ENCODE data around the gene ITPRIPL2.
A peak's percentile ranks its signal among the peaks of the same experiment; 100 is the strongest.

The ITPRIPL2 gene

DNA sequence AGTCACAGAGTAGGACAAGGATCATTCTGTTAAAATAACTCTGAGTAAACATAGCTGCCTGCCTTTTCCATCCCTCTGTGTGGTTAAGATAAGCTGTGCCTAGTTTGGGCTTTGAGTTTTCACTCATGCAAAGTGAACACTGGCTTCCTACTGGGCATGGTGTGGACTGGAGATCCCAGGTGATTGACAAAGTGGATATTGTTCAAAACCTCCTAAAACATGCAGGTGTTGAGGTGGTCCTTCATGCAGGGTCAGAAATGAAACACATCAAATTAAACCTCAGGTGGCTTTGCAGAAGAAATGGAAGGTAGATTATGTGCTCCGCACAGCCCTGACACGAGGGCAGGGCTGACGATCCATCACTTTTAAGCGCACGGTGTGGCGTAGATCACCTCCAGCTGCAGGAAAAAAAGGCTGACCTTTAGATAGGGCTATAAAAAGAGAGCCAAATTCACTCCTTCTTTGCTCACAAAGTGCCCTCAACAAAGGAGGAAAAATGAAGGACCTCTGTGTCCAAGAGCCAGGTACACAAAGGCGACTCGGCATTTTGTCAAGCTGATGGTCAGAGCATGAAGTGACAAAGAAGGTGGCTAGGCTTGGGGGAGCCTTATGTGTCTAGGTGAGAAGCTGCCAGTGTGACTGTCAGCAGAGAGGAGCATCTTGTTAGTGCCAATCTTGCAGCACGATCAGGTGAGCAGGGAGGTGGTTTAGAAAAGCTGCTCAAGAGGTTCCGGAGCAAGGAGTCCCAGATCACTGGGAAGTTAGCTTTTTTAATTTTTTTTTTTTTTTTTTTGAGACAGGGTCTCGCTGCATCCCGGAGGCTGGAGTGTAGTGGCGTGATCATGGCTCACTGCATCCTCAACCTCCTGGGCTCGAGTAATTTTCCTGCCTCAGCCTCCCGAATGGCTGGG, 19.9 kb upstream of the ITPRIPL2 start:
- no peak for DNase-seq (ENCODE audit: low read depth in 1 of 2, low spot score in 1 of 2)

DNA sequence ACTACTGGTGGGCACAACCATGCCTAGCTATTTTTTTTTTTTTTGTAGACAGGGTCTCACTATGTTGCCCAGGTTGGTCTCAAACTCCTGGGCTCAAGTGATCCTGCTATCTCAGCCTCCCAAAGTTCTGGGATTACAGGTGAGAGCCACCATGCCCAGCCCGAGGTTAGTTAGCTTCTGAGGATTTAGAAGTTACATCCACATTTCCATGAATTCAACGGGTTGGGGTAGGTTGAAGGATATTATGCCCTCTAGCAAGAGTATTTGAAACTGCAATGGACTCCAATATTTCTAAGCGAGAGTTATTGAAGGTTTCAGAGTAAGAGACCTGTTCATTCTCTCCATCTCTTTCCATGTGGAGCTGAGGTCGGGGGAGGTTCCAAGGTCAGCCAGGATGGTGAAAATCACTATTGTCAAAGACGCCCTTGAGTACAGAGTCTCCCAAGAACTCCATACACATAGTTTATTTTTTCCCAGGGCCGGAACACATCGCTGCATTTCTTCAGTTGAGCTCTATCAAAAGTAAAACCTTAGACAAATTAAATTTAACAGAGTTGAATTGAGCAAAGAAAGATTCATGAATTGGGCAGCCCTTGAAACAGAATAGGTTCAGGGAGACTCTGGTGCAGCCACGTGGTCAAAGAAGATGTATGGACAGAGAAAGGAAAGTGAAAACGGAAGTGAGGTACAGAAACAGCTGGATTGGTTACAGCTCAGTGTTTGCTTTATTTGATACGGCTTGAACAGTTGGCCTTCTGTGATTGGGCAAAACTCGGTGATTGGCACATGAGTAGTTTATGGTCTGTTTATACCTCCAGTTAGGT, 19.0 kb upstream of the ITPRIPL2 start:
- DNase-seq (ENCODE audit: low read depth in 1 of 2, low spot score in 1 of 2), result no peak

DNA sequence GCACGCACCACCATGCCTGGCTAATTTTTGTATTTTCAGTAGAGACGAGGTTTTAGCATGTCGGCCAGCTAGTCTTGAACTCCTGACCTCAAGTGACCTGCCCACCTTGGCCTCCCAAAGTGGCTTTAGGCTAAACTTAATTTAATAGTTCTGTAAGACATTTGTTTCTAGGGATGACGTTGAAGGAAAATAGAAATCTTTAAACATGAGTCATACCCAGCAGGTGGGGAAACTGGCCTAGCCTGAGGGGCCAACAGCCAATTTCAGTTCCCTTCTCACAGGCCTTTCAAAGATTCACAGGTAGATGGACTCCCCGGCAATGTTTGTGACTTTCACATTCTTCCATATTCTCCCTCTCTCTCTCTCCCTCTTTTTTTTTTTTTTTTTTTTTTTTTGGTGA, 18.1 kb upstream of the ITPRIPL2 start:
- DNase-seq (ENCODE audit: low read depth in 1 of 2, low spot score in 1 of 2), result no peak

DNA sequence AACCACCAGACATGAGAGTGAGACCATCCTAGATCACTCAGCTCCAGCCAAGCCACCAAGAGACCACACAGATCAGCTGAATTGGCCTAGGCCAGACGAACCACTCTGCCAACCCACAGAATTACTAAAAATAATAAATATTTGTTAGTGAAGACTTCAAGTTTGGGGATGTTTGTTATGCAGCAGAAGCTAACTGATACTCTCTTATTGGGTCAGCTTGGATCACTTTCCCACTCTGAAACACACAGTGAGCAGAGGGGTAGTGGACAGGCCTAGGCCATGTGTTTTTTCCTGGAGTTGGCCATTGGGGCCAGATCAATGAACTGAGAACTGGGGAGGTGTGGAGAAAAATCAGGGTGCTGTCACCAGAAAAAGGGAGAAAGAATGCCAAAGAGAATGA, 15.6 kb upstream of the ITPRIPL2 start:
- no peak for DNase-seq (ENCODE audit: low read depth in 1 of 2, low spot score in 1 of 2)

DNA sequence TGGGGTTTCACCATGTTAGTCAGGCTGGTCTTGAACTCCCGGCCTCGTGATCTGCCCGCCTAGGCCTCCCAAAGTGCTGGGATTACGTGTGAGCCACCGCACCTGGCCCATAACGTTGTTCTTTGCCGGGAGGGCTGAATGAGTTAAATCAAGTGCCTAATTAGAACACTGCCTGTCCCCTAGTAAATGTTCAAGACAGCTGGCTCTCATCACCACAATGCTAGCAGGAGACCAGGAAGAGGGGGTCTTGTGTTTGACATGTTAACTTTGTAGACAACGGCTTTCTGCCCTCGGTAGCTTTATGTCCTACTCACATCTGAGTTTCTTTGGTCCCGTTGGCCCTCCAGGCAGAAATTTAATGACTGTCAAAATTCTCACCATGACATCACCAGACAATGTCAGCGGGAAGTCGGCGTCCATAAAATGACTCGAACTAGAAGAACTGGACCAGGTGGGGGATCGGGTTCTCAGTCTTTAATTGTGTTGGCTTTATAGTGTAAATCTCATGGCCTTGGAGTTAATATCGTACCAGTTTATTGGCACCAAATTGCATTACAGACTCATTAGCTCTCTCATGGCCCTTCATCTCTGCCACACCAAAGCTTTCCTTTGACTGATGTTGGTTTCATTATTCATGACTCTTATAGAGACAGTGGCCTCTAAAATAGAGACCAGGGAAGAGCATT, 11.4 kb upstream of the ITPRIPL2 start:
- no peak for DNase-seq (ENCODE audit: low read depth in 1 of 2, low spot score in 1 of 2)

DNA sequence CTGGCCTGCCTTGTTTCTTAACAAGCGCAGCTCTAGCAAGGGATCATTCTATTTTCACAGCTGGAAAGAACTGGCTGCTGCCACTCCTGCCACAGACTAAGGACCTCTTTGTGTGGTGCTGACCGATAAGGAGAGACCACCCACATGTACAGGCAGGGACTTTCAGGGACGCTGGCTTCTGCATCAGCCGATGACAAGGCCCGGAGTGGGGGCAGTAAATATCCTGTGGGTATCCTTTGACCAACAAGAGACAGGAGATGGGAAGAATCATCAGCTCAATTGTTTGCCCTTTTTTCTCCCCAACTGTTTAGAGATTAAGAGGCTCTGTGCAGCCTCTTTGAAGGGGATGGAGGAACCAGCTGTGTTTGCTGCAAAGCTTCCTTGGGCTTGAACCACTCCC, 9.2 kb upstream of the ITPRIPL2 start:
- DNase-seq (ENCODE audit: low read depth in 1 of 2, low spot score in 1 of 2), result no peak

DNA sequence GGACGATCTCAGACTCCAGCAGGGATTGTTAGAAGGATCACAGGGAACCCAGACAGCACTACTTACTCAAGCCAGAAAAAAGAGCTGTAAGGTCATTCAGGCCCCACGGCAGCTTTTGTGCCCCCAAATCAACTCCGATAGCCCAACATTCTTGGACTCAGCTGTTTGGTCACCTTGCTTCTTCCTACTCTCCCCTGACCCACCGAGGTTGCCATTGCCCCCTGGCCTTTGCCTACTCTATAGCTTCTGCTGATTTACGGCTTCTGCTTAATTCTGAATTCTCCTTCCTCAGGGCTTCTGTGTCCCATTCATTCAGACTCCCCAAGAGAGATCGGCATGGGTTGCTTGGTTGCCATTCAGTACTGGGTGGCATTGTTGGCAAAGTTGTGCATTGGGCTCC, 8.6 kb upstream of the ITPRIPL2 start:
- DNase-seq (ENCODE audit: low read depth in 1 of 2, low spot score in 1 of 2), result no peak

DNA sequence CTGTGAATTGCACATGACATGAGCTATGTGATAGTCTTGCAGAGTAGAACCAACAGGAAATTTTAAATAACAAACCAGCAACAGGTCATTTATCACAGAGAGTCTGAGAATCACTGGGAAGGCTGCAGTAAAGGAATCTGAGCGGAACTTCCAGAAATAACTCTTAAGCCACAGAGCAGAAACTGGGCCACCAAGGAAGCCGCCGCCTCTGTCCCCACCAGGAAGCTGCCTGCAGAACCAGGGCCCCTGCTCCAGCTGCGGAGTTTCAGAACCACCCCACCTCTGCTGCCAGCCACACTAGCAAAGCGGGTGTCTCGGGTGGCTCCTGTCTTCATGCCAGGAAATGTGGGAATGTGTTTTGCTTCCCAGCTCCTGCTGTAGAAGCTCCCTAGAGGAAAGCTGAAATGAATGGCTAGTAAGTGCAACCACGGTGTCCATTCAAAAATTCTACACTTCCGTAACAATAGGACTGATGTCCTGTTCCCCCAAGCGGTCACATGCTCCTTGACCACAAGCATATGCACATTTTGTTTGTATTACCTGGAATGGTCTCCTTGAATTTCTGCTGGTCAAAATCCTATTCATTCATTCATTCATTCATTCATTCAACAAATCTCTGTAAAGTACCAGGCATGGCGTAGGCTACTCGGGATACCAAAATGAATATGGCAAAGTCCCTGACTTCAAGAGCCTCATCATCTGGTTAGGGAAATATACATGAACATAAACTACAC, 7.7 kb upstream of the ITPRIPL2 start:
- DNase-seq (ENCODE audit: low read depth in 1 of 2, low spot score in 1 of 2), result no peak

DNA sequence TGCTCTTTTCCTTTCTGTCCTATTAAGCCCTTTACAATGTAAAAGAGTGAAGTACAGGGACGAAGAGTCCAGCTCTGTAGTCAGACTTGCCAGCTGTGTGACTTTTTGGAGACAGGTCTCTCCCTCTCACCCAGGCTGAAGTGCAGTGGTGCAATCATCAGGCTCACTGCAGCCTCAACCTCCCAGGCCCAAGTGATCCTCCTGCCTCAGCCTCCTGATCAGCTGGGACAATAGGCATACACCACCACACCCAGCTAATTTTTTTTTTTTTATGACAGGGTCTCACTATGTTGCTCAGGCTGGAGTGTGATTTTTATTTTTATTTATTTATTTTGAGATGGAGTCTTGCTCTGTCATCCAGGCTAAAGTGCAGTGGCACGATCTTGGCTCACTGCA, 7.1 kb upstream of the ITPRIPL2 start:
- no peak for DNase-seq (ENCODE audit: low read depth in 1 of 2, low spot score in 1 of 2)

DNA sequence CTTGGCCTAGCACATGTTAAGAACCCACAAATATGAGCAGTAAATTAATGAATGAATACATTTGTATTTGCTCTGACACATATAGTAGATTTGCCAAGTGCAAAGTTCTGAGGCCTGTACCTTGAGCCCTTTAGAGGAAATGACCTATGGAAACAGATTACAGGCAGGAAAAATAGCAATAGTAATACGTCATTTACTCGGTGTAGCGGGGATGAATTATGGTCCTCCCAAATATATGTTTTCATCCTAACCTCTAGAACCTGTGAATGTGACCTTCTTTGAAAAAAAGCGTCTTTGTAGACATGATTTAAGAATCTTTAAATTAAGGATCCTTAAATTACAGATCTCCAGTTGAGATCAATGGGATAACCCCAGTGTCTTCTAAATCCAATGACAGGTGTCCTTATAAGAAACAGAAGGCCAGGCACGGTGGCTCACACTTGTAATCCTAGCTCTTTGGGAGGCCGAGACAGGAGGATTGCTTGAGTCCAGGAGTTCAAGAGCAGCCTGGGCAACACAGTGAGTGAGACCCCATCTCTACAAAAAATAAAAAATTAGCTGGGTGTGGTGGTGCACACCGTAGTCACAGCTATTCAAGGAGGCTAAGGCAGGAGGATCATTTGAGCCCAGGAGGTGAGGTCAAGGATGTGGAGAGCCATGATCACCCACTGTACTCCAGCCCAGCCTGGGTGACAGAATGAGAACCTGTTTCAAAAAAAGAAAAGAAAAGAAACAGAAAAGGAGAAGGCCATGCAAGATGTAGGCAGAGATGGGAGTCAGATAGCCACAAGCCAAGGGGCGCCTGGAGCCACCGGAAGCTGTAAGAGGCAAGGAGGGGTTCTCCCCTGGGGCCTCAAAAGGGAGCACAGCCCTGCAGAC, 5.1 kb upstream of the ITPRIPL2 start:
- DNase-seq (ENCODE audit: low read depth in 1 of 2, low spot score in 1 of 2), result no peak

DNA sequence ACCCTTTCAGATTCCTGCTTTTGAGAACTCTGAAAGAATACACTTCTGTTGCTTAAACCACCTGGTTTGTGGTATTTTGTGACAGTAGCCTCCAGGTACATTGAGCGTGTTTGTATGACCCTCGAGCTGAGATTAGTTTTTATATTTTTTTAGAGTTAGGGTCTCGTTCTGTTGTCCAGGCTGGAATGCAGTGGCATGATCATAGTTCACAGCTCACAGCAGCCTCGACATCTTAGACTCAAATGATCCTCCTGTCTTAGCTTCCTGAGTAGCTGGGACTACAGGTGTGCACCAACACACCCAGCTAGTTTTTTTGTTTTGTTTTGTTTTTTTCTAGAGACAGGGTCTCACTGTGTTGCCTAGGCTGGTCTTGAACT, 4.5 kb upstream of the ITPRIPL2 start:
- DNase-seq (ENCODE audit: low read depth in 1 of 2, low spot score in 1 of 2), result no peak

DNA sequence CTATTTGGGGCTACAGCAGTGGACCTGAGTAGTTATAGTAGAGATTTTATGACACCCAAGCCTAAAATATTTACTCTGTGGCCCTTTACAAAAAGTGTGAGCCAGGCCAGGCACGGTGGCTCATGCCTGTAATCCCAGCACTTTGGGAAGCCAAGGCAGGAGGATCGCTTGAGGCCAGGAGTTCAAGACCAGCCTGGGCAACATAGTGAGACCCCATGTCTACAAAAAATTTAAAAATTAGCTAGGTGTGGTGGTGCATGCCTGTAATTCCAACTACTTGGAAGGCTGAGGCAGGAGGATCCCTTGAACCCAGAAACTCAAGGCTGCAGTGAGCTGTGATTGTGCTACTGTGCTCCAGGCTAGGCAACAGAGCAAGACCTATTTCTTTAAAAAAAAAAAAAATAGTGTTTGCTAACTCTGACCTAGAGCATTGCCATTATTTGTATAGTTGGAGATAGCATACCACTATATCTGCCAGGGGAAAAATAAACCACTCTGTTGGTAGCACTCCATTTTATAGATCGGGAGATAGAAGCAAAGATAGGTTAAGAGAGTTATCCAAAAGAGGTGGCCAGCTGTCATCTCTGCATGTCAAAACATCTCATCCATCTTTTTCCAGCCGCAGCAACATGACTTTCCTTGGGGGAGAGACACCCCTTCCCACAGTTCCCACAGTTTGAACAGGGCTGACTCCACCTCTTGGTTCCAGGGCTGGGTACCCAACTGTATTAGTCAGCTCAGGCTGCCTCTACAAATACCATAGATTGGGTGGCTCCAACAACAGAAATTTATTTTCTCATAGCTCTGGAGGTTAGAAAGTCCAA, 3.0 kb upstream of the ITPRIPL2 start:
- DNase-seq (ENCODE audit: low read depth in 1 of 2, low spot score in 1 of 2), result no peak

DNA sequence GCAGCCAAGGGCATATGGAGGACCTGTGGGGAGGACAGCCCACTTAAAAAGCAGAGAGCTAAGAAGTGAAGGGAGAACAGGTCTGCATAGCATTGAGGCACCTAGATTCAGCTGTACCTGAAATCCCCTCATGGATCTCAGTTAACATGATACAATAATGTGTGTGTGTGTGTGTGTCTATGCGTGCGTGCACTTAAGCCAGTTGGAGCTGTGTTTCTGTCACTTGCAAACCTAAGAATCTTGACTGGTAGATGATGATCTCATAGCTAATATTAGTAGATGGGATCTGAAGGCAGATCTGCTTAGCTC, 1.7 kb upstream of the ITPRIPL2 start:
- no peak for DNase-seq (ENCODE audit: low read depth in 1 of 2, low spot score in 1 of 2)

DNA sequence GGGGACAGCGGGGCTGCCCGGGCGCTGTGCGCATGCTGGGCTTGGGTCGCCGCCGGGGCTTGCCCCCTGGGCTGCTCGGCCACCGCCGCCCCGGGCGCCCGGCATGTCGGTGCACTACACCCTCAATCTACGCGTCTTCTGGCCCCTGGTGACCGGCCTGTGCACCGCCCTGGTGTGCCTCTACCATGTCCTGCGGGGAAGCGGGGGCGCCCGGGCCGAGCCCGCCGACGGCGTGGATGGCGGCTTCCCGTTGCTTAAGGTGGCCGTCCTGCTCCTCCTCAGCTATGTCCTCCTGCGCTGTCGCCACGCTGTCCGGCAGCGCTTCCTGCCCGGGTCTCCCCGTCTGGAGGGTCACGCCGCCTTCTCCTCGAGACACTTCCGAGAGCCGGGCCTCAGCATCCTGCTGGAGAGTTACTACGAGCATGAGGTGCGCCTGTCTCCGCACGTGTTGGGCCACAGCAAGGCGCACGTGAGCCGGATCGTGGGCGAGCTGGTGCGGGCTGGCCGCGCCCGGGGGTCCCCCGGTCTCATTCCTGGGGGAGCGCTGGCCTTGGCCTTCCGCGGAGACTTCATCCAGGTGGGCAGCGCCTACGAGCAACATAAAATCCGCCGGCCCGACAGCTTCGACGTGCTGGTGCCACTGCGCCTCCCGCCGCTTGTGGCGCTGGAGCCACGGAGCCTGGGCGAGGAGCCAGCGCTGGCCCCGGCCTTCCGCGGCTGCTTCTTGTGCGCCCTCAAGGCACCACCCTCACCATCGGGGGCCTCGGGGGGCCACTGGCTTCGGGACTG, 789 bp downstream of the ITPRIPL2 start:
- no peak for DNase-seq (ENCODE audit: low read depth in 1 of 2, low spot score in 1 of 2)

DNA sequence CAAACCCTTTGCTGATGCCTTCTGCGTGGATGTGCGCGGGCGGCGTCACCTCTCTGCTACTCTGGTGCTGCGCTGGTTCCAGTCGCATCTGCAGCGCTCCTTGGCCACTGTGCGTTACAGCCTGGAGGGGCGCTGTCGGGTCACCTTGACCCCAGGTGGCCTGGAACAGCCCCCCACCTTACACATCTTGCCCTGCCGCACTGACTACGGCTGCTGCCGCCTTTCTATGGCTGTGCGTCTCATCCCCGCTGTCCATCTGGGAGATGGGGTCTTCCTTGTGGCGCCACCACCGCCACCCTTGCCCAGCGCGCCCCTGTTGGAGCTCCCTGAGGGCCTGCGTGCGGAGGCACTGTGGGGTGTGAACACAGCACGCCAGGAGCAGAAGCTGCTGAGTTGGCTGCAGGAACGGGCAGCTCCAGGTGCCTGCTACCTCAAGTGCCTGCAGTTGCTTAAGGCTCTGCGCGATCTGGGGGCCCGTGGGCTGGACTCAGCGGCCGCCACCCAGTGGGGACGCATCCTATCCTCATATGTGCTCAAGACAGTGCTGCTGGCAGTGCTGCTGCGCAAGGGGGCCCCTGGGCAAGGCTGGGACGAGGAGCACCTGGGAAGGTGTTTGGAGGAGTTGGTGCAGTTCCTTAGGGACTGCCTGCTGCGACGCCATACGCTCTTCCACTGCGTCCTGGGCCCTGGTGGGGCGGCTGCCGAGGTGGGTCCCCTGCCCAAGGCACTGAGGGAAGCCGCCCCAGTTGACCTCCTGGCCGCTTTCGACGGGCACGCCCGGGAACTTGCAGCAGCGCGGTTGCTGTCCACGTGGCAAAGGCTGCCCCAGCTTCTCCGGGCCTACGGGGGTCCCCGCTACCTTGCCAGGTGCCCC, 1.6 kb downstream of the ITPRIPL2 start:
- no peak for DNase-seq (ENCODE audit: low read depth in 1 of 2, low spot score in 1 of 2)

DNA sequence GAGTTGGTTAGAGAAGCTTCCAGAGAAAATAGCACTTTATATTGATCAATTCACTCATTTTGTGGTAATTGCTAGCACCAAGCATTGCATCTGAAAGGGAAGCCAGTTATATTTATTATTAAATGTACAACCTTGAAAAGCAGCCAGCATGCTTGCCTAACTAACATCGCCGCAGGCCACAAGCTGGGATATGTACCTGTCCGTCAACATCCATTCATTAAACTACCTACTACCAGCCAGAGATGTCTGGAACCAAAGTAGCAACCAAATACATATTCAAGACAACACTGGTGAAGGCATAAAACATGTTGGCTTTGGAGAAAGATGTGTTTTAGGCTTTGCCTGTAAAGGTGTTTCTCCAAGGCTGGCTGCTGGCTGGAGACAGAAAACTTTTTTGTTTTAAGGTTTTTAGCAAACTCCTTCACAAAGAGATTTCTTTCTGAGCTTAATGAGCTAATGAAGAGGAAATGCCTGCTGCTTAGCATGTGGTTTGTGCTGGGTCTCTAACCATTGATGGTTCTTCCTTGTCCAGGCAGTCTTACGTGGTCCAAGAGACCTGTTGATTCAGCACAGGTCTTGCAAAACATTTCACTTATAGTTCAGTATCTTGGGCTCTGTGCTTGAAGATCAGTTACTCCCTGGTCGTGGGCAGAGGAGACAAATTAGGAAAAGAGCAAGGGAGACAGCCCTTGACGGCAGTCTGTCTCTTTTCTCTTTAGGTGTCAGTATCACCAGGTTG, 3.1 kb downstream of the ITPRIPL2 start:
- DNase-seq (ENCODE audit: low read depth in 1 of 2, low spot score in 1 of 2), result no peak

DNA sequence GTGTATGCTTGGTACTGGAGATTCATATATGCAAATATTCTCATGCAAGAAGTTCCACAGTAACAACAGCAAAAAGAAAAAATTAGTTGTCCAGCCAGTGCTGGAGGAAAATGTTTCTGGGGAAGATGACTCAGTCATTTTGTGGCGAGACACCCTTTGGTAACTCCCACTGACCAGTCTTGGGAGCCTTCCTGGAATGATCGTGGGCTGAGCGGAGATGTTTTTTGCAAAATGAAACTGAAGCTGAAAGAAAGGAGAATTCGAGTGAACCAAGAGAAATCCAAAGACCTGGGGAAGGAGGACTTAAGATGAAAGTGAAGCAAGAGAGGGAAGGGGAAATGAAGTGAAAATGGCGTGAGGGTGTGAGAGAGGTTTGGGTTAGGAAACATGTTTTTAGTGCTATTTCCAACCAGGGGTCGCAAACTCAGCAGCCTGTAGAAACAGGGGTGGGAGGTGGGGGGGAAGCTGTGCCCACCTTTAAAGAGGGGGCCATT, 5.2 kb downstream of the ITPRIPL2 start:
- peak in 1 of 2 donors; percentile 31 for DNase-seq (ENCODE audit: low read depth in 1 of 2, low spot score in 1 of 2)

All from activated CD4-positive, alpha-beta T cell treated with anti-CD3 and anti-CD28 coated beads, Interleukin-2, amount 50 U/mL, for 24 hours (primary cell).